Fibroblast of upper back skin (primary cell): Measurements from ENCODE around the gene PEX3.
A peak's percentile ranks its signal among the peaks of the same experiment; 100 is the strongest.
"Not testable (repeated sequence)": the region's sequence is repeated elsewhere in the genome, so short reads cannot be mapped to it uniquely, and the experiment has no call there.

Experiments used
- DNase-seq: peaks from one replicate; pipeline ENCODE4 v3.0.0-alpha.2; 2013

Gene PEX3

GRCh38 chr6:143507358-143508145, 56.9 kb downstream of the PEX3 start:
- DNase-seq = peak; percentile 13

GRCh38 chr6:143510326-143510725, 59.7 kb downstream of the PEX3 start:
- not testable (repeated sequence) for DNase-seq

- peak; percentile 85 for DNase-seq
Measured at GRCh38 chr6:143510991-143511891, 60.6 kb downstream of the PEX3 start, which contains the start of gene FUCA2. FUCA2 (minus strand) TSS chr6:143511720; CDS start chr6:143511634, 86 bp downstream.

GRCh38 chr6:143513410-143513809, 62.8 kb downstream of the PEX3 start:
- DNase-seq = no peak

GRCh38 chr6:143515061-143515760, 64.6 kb downstream of the PEX3 start:
- DNase-seq = peak; percentile 28

- DNase-seq = no peak
Measured at GRCh38 chr6:143515766-143516355, 65.3 kb downstream of the PEX3 start.

- DNase-seq = no peak
Measured at GRCh38 chr6:143516690-143517446, 66.3 kb downstream of the PEX3 start.

GRCh38 chr6:143517447-143517773, 66.8 kb downstream of the PEX3 start:
- DNase-seq = no peak

- no peak for DNase-seq
Measured at GRCh38 chr6:143522039-143522600, 71.5 kb downstream of the PEX3 start.

GRCh38 chr6:143525356-143525755, 74.8 kb downstream of the PEX3 start:
- no peak for DNase-seq

GRCh38 chr6:143527677-143528076, 77.1 kb downstream of the PEX3 start:
- no peak for DNase-seq

GRCh38 chr6:143528164-143528811, 77.7 kb downstream of the PEX3 start:
- DNase-seq = no peak

GRCh38 chr6:143529095-143529494, 78.5 kb downstream of the PEX3 start:
- DNase-seq = no peak

- no peak for DNase-seq
Measured at GRCh38 chr6:143531720-143532499, 81.3 kb downstream of the PEX3 start.

- no peak for DNase-seq
Measured at GRCh38 chr6:143535189-143535614, 84.6 kb downstream of the PEX3 start.

GRCh38 chr6:143536461-143536865, 85.9 kb downstream of the PEX3 start:
- peak; percentile 33 for DNase-seq

GRCh38 chr6:143536866-143537691, 86.5 kb downstream of the PEX3 start:
- peak; percentile 48 for DNase-seq

- DNase-seq = no peak
Measured at GRCh38 chr6:143538374-143538773, 87.8 kb downstream of the PEX3 start.

- DNase-seq = no peak
Measured at GRCh38 chr6:143539106-143539505, 88.5 kb downstream of the PEX3 start.
